ENCODE results near the gene LTC4S.
"Not testable (repeated sequence)": the region's sequence is repeated elsewhere in the genome, so short reads cannot be mapped to it uniquely, and the experiment has no call there.

The LTC4S gene, protein sequence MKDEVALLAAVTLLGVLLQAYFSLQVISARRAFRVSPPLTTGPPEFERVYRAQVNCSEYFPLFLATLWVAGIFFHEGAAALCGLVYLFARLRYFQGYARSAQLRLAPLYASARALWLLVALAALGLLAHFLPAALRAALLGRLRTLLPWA
- total RNA-seq: 0.28 to 3.3 (median 1.8) reads per million in 3 experiments

DNA sequence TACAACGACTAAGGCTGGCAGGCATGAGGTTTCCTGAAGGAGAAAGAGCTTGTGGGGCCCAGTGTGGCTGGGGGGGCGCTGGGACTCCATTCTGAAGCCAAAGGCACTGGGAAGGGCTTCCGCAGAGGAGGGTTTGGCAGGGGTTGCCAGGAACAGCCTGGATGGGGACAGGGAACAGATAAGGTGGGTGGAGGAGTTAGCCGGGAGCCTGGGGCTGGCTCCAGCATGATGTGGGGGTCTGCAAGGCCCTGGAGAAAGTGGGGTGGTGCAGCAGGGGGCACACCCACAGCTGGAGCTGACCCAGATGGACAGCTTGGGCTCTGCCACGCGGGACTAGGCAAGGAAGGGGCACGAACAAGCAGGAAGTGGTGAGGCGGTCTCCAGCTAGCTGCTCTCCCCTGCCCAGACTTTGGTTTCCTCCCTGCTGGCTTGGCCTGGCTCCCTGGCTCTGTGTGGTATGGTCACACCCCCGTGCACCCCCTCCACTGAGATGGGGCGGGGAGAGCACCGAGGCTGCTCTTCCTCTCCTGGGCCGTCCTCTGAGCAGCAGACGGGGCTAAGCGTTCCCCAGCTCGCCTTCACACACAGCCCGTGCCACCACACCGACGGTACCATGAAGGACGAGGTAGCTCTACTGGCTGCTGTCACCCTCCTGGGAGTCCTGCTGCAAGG, at the start of gene LTC4S:
Gene LTC4S, plus strand, starts transcription at position 519 of the 672 bp plus-strand sequence. Its CDS starts 95 bp downstream, at position 614.
- DNase-seq: peak; percentile 66

DNA sequence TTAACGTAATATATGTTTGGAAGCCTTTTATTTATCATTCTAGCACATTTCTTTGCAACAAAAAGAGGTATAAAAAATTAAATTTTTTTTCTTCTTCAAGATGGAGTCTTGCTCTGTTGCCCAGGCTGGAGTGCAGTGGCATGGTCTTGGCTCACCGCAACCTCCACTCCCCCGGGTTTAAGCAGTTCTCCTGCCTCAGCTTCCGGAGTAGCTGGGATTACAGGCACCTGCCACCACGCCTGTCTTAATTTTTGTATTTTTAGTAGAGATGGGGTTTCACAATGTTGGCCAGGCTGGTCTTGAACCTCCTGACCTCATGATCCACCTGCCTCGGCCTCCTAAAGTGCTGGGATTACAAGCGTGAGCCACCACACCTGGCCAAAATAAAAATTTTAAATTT, 49.7 kb upstream of the LTC4S start:
- DNase-seq: not testable (repeated sequence)

DNA sequence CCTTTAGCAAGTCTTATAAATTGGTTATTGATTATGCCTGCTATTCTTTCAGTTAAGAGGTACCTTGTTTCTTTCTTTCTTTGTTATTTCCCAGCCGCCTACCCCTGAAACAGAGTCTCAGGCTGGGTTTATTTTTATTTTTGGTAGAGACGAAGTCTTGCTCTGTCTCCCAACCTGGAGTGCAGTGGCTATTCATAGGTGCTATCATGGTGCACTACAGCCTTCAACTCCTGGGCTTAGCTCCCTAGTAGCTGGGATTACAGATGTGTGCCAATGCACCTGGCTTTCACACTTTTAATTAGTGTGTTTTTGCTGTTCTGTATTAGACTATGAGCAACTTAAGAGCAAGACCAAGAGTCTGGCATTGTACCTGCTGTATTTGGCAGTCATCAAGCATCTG, 46.9 kb upstream of the LTC4S start:
- DNase-seq: no peak

DNA sequence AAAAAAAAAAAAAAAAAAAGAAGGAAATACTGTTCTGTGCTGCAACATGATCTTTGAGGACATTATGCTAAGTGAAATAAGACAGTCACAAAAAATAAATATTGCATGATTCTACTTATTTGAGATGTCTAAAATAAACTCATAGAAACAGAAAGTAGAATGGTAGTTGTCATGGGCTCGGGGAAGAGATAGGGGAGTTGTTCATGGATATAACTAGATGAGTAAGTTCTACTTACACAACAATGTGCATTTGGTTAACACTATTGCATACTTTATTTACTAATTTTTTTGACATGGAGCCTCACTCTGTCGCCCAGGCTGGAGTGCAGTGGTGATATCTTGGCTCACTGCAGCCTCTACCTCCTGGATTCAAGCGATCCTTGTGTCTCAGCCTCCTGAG, 46.0 kb upstream of the LTC4S start:
- DNase-seq: no peak

DNA sequence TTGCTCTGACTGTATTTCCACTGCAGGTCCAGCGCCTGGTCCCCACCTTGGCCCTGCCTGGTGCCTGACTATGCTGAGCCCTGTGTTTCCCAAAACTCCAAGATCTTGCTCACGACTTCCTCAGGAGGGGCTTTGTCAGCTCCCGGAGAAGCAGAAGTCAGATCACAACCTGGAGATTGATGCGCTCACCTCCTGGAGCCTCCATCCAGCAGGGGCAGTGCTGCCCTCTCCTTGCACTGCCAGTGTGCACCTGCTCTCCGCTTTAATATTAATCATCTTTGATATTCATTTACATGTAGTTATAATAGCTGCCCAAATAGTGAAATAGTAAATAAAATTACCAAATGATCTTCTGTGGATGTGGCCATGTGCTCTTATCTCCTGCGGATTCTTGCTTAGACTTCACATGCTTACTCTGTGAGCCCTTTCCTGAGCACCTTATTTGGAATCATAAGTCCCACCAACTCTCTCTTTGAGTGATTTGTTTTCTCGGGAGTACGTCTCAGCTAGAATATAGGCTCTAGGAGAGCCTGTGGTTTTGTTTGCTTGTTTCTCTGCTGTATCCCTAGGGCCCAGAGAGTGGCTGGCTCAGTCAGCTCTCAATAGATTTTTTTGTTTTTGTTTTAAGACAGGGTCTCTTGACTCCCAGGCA, 43.8 kb upstream of the LTC4S start:
- no peak for DNase-seq

DNA sequence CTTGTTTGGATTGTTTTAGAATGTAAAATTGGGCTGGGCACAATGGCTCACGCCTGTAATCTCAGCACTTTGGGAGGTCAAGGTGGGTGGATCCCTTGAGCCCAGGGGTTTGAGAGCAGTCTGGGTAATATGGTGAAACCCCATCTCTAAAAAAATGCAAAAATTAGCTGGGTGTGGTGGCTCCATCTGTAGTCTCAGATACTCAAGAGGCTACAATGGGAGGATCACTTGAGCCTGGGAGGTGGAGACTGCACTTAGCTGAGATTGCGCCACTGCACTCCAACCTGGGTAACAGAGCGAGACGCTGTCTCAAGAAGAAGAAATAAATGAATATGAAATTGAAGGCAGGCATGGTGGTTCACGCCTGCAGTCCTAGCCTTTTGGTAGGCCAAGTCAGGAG, 39.8 kb upstream of the LTC4S start:
- DNase-seq: no peak

DNA sequence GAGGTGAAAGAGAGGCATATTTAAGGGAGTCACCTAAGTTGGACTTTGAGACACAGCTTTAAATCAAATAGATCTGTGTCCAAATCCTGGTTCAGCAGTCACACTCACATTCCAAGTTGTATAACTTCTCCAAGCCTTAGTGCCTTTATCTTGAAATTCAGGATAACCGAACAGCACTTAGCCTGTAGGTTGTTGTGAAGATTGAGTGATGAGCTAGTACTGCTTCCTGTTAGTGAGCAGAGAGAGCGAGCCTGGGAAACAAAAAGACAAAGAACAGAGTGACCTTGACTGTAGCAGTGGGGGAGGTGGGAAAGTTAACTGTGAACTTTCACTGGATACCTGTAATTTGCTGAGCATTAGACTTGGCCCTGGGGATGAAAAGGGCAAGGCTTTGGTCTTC, 38.8 kb upstream of the LTC4S start:
- DNase-seq: no peak

DNA sequence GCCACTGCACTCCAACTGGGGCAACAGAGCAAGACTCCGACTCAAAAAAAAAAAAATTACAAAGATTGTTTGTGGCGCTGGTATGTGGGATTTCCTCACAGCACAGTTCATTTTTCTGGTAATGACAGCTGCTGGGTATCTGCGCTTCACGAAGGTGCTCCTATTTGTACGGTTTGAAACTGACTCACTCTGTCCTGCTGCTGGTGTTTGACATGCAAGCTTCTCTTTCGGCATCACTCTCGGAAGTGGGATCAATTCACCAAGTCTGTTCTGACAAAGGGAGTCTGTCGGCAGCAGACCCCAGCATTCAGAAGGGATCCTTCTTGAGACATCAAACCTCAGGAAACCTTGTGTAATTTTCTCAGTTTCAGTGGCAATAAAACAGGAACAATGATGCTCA, 34.8 kb upstream of the LTC4S start:
- DNase-seq: no peak

DNA sequence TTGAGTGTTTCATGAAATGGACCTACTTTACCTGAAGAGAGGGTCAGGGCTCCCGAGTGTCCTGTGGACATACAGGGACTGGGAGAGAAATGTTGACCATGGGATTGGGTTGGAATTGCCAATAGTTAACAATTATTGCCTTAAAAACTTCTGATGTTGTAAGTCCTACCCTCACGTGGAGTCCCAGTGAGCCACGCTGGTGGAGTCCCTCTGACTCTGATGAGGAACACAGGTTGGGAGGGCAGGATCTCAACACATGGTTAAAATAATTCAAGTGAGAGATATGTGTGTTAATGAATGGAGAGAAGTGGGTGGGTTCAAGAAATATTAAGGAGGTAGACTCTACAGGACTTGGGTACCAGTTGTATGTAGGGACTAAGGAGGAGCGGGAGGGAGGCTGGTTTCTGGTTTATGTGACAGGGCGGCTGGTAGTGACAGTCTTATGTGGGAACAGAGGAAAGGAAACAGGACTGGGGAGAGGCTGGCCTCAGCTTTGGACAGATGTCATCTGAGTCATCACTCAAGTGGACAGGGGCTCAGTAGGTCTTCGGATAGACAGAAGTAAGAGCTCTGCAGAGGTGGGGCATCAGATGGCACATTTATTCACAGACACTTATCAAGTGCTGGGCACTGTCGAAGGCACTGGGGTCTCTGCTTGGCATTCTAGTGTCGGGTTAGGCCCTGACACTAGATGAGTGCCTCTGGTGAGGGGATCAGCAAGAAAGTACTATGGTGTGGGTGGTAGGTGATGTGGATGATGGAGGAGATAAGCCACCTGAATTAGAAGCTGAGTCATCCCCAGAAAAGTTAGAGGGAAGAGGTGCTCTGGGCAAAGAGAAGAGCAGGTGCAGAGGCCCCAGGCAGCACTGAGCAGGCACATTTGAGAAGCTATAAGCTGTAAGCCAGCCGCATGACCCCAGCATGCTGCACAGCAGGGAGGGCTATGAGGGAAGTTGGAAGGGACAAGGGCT, 33.9 kb upstream of the LTC4S start:
- no peak for DNase-seq

DNA sequence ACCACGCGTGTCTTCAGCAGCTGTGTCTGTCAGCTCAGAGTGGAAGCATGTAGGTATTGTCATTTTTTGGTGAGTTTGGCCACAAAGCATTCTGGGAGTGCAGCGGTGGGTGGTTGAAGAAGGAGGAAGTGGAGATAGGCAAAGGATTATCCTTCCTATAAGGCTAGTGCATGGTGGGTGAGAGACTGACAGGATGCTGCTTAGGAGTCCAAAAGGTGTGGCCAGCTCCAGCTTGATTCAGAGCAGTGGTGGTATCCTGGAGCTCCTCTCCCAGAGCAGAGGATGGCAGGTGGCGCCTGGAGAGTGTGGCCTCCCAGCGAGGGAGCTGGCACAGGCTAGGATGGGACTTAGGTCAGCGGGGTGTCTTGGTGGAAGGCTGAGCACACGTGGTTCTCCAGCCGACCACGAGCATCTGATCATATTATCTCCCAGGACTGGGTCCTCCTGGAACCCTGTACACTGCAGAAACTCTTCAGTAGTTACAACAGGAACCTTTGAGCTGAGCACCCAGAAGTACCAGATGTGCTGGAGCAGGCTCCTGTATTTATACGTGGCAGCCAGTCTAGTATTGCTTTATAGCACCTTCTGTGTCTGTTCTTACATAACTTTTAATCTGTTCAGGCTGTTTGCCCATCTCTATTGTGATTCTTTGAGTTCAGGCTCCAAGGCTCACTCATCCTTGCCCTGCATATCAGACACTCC, 31.6 kb upstream of the LTC4S start:
- DNase-seq: peak; percentile 35

DNA sequence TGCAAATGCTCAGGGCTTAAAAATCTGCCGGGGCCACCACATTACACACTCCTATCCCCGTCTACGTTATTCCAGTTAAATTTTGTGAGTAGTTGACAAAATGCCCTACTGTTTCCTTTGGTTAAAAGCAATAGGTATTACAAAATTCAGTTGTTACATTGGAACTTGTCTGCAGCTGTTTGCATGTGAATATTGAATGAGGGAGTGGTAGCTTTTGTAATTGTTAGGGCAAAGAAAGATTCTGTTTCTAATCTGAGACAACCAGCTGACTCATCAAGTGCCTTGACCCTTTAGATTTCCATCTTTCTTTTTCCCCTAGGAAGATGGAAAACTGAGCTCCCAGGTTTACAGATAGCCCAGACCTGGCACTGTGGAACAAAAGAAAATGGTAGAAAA, 31.0 kb upstream of the LTC4S start:
- DNase-seq: no peak

DNA sequence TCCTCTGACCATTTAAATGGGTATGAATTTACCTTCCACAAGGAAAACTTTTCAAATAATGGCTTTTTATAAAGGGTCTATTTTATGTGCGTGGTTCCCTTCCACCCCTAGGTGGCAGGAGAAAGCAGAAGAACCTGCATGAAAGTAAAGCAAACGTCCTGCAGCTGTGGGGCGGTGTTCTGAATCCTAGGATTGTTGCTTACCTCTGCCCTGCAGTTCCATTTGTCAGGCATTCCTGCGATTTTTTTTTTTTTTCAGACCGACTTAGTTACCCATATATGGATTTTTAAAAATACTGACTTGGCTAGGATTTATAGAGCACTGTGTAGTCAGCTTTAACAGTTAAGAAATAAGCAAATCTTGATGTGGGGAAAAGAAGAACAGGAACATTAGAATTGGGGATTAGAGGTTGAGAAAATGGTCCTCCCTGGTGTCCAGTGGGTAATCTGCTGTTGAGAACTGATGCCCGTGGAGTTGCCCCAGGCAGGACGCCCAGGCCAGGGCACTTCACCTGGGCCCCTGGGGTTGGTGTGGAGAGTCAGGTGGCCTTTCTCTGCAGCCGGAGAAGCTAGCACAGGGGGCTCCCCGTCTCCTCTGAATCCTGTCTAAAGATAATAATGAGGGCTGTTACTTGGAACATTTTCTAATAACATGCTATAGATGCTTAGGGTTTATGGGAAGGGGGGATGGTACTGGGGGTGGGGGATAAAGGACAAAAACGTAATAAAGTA, 30.4 kb upstream of the LTC4S start:
- DNase-seq: peak; percentile 51

DNA sequence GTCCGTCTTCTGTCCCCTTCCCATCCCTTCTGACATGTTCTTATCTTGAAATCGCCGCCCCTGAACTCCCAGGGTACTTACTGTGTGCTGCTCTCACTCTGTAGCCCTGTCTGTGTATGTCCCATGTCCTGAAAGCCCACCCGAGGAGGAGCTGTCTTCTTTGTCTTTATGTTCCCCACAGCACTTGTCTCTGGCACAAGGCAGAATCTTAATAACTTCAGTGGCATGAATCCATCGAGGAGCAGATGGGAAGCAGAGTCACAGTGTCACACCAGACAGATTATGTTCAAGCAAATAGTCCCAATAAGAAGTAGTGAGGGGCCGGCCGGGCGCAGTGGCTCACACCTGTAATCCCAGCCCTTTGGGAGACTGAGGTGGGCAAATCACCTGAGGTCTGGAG, 29.7 kb upstream of the LTC4S start:
- DNase-seq: no peak

DNA sequence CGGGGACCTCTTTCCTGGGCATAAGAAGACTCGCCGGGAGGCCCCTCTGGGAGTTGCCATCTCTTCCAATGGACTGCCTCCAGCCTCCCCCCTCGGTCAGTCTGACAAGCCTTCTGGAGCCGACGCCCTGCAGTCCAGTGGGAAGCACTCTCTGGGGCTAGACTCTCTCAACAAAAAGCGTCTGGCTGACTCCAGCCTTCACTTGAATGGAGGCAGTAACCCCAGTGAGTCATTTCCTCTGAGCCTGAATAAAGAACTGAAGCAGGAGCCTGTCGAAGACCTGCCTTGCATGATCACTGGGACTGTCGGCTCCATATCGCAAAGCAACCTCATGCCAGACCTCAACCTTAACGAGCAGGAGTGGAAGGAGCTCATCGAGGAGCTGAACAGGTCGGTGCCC, 28.4 kb upstream of the LTC4S start:
- DNase-seq: no peak

DNA sequence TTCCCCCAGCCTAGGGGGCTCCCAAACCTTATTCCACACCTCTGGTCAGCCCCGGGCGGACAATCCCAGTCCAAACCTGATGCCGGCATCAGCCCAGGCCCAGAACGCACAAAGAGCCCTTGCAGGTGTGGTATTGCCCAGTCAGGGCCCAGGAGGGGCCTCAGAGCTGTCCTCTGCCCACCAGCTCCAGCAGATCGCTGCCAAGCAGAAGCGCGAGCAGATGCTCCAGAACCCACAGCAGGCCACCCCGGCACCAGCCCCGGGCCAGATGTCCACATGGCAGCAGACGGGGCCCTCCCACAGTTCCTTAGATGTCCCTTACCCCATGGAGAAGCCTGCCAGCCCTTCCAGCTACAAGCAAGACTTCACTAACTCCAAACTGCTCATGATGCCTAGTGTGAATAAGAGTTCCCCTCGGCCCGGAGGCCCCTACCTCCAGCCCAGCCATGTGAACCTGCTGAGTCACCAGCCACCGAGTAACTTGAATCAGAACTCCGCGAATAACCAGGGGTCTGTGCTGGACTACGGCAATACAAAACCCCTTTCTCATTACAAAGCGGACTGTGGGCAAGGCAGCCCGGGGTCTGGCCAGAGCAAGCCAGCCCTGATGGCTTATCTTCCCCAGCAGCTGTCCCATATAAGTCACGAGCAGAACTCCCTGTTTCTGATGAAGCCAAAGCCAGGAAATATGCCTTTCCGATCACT, 27.6 kb upstream of the LTC4S start:
- DNase-seq: no peak

DNA sequence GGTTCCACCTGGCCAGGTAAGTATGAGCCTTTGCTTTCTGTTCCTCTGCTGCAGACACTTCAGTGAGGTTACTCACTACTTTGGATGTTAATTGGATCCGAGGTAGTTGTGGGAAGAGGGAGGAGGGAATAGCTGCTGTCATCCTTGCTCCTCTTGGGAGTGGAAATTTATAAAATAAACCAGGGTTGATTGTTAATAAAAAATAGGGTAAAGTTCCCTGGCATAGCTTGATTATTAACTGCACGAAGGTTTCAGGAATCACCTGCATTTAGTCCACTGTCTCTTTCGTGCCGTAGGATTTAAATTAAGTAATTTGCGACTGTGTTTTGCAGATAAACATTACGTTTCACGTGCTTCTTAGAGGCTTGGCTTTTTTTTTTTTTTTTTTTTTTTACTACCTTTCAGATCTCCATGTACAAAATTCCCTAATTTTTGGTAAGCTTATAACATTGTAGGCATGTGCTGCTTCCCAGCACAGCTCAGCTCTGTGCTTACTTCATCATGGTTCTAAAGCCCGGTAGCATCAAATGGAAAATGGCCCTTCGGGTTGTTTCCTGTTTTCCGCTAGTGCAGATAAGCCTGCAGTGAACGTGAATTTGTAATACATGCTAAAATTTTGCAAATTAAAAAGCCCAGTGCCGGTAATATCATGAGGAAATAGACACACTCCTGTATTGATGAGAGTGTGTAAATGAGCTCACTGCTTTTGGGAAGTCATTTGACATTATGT, 26.9 kb upstream of the LTC4S start:
- DNase-seq: no peak

DNA sequence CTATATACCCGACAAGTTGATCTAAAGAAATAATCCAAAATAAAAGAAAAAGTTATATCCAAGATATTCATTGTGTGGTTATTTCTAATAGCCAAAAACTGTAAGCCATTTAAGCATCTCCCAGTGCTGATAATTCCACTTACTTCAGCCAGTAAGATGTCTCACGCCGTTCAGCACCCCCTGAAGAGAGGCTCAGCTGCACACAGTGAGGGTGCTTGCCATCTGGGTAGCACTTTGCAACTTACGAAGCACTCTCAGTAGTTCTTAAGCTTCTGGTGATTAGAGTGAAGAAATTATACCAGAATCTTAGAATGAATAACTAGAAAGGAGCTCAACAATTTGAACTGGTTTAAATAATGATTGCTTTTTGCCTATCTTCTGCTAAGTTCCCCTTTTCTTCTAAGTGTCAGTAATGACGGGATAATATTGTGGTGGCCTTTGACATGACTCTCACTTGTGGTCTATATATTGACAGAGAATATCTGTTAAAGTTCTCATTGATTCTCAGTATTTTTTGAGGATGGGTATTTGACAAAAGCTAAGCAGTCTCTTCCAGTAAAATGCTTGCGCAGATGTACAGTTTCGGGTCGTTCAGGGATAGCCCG, 26.2 kb upstream of the LTC4S start:
- DNase-seq: no peak

DNA sequence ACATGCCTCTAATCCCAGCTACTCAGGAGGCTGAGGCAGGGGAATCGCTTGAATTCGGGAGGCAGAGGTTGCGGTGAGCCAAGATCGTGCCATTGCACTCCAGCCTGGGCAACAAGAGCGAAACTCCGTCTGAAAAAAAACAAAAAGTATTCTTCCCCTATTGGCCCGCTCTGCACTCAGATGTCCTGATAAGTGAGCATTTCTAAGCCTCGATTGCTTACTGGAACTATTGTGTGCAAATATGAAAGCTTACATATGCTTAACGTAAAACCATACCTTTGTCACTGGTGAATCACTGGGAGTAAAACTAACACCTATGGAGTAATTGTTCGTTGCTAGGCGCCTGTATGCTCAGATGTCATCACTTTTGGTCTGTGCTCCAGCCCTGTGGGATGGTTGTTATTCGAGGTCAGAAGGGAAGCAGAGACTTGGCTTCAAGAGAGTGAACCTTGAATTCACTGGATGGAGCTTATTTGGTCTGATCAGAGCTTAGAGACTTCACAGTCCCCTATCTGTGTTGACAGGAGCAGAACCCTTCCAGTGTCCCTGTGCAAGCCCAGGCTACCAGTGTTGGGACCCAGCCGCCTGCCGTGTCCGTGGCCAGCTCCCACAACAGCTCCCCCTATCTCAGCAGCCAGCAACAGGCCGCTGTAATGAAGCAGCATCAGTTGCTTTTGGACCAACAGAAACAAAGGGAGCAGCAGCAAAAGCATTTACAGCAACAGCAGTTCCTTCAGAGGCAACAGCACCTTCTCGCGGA, 25.3 kb upstream of the LTC4S start:
- no peak for DNase-seq

DNA sequence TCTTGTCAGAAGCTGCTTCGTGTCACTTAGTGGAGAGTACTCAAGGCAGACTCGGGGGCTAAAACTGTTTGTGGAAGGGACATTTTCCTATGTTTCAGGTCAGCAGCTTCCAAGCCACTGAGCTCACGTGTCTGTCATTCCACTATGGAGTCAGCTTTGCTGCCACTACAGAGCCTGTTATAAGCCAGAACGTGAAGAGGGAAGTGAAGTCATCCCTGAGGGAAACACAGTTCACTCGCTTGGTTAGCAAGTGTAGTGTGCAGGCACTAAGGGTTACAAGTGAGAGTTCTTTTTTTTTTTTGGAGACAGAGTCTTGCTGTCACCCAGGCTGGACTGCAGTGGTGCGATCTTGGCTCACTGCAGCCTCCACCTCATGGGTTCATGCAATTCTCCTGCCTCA, 24.5 kb upstream of the LTC4S start:
- DNase-seq: no peak
